ENCODE results near the gene NLRP2B. TPM values are rescaled to one million over a fixed set of nuclear protein-coding genes. Genes with fewer than 3 reads are reported as not detected.

NLRP2B gene
- total and polyA plus RNA-seq, 2 of the 8 experiments (the other 6 are each of a cell fraction or from before 2014, with no cell fraction given): not detected

DNA sequence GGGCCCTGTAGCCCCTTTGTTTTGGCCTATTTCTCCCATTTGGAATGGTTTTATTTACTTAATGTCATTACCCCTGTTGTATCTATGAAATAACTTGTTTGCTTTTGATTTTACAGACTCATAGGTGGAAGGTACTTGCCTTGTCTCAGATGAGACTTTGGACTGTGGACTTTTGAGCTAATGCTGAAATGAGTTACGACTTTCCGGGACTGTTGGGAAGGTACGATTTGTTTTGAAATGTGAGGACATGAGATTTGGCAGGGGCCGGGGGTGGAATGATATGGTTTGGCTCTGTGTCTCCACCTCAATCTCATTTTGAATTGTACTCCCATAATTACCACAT is 39.4 kb downstream of the NLRP2B start:
- H3K23ac ChIP-seq (ENCODE audit: insufficient read length): no peak overlapping the region
- H4K5ac ChIP-seq (ENCODE audit: insufficient read length, low read depth, low read length): no peak overlapping the region
- H4K20me1 ChIP-seq (replicated peaks in 1 of 2; ENCODE audit: control insufficient read depth in 1 of 2, insufficient read depth in 2 of 2, low read length in 2 of 2): no peaks in the 10 kb centered on the region
- no peaks in the 10 kb centered on the region for H3K79me2 ChIP-seq (ENCODE audit: control insufficient read depth in 1 of 2, insufficient read depth in 2 of 2, low read length in 2 of 2)
- H2BK120ac ChIP-seq (replicated peaks; ENCODE audit: low read depth, low read length): no peak overlapping the region
- H3K4ac ChIP-seq (replicated peaks; ENCODE audit: insufficient read length, low read depth, low read length): no peak overlapping the region
- FAIRE-seq (no peak), DNase-seq (ENCODE audit: low read depth in 1 of 2, low spot score in 2 of 2) (no peak)
- no peaks in the 10 kb centered on the region for H3K23me2 ChIP-seq (ENCODE audit: low read depth, low read length)
- no peaks in the 10 kb centered on the region for H3K4me1 ChIP-seq (replicated peaks in 1 of 4; ENCODE audit: control insufficient read depth in 3 of 4, insufficient read depth in 4 of 4, low read length in 3 of 4)
- no peak overlapping the region for H3K14ac ChIP-seq (ENCODE audit: insufficient read length)
- H3K79me1 ChIP-seq (ENCODE audit: low read depth, low read length): no peaks in the 10 kb centered on the region
- no peak overlapping the region for H3K4me3 ChIP-seq (ENCODE audit: extremely low read depth in 1 of 4, insufficient read depth in 2 of 4, low read depth in 3 of 4, low read length in 4 of 4)
- WGBS, 2 experiments (ENCODE audit: extremely low coverage in 1 of 2, insufficient coverage in 1 of 2, insufficient read length in 1 of 2, insufficient replicate concordance in 2 of 2, low coverage in 1 of 2, low lambda C conversion rate in 2 of 2, missing lambda C conversion rate in 1 of 2): 91% methylated on average over 4 of the region's 4 CpGs; no CpG with 5 or more reads in 1 of the 2 experiments
- H3K27me3 ChIP-seq (replicated peaks in 1 of 4; ENCODE audit: control insufficient read depth in 3 of 4, extremely low read depth in 1 of 4, insufficient read depth in 3 of 4, low read length in 3 of 4): no peaks in the 10 kb centered on the region
- ChIA-PET POLR2A (ENCODE audit: partially characterized antibody) (no interaction called here), CTCF (ENCODE audit: partially characterized antibody) (no interaction called here)
- no peaks in the 10 kb centered on the region for H3K9me3 ChIP-seq (ENCODE audit: insufficient read depth in 2 of 2, low read depth in 1 of 2, low read length in 1 of 2)
- H2AFZ ChIP-seq (ENCODE audit: low read length): no peak overlapping the region
- H3K36me3 ChIP-seq (ENCODE audit: control insufficient read depth in 2 of 4, insufficient read depth in 4 of 4, low read length in 3 of 4): no peaks in the 10 kb centered on the region
- no peak overlapping the region for H4K8ac ChIP-seq (ENCODE audit: extremely low read depth, insufficient read depth, low read length)
- H2BK15ac ChIP-seq (ENCODE audit: low read length): no peak overlapping the region
- no peak overlapping the region for H3K18ac ChIP-seq (ENCODE audit: extremely low read depth, low read length)
- H4K91ac ChIP-seq (replicated peaks; ENCODE audit: insufficient read length, low read length): no peak overlapping the region
- H3K4me2 ChIP-seq (ENCODE audit: insufficient read depth in 1 of 2, low read depth in 2 of 2, low read length in 2 of 2): no peak overlapping the region
- no peak overlapping the region for H2BK5ac ChIP-seq (ENCODE audit: low read depth, low read length)
- H2AK5ac ChIP-seq (ENCODE audit: low read depth, low read length): no peak overlapping the region
- no peak overlapping the region for H3K9ac ChIP-seq (replicated peaks in 1 of 4; ENCODE audit: extremely low read depth in 1 of 4, low read depth in 3 of 4, low read length in 3 of 4)
- no peak overlapping the region for H3K27ac ChIP-seq (ENCODE audit: low read depth, low read length)
- no peak overlapping the region for H2BK12ac ChIP-seq (ENCODE audit: low read depth, low read length)
- no peak overlapping the region for H2BK20ac ChIP-seq (ENCODE audit: low read length)
- no peak overlapping the region for H3K56ac ChIP-seq (replicated peaks; ENCODE audit: insufficient read length, low read depth, low read length)
- TF ChIP-seq NRF1 (IDR thresholded peaks at IDR 0.05; ENCODE audit: low read depth, low read length) (no peak), RNF2 (IDR thresholded peaks at IDR 0.05; ENCODE audit: borderline replicate concordance, low read depth, low read length, missing control alignments, poor library complexity, severe bottlenecking) (no peak), JUND (IDR thresholded peaks at IDR 0.05; ENCODE audit: low read length) (no peak), SP1 (IDR thresholded peaks at IDR 0.05; ENCODE audit: low read depth, low read length) (no peak), SP4 (IDR thresholded peaks at IDR 0.05; ENCODE audit: low read length) (no peak), FOSL1 (IDR thresholded peaks at IDR 0.05; ENCODE audit: insufficient read depth, low read depth, low read length) (no peak), ATF2 (IDR thresholded peaks at IDR 0.05; ENCODE audit: low read length) (no peak), TAF7 (optimal IDR thresholded peaks at IDR 0.05; ENCODE audit: borderline replicate concordance, low read depth, low read length) (no peak), HDAC2 (IDR thresholded peaks at IDR 0.05; ENCODE audit: borderline replicate concordance in 1 of 2, low read depth in 2 of 2, low read length in 2 of 2) (no peak), EP300 (IDR thresholded peaks at IDR 0.05; ENCODE audit: borderline replicate concordance in 1 of 2, low read depth in 2 of 2, low read length in 2 of 2) (no peak), KDM5A (IDR thresholded peaks at IDR 0.05; ENCODE audit: low read length) (no peak), SUZ12 (IDR thresholded peaks at IDR 0.05; ENCODE audit: low read length) (no peak), TCF12 (IDR thresholded peaks at IDR 0.05; ENCODE audit: low read depth, low read length) (no peak)

Measured in H1 (cell line).